SU-DHL-6 (cell line): ENCODE results near the gene RASA1.

ENCODE experiments used
- EZH2phosphoT487 ChIP-seq: fragments of 200-600 bp; sonication (generic), shearing (Covaris generic); conservative IDR thresholded peaks from 2 replicates; pipeline ENCODE4 v1.6.1; 2018; ENCODE audit warnings: mild to moderate bottlenecking, antibody characterized with exemption, low read length, moderate library complexity, mixed read lengths
- TF ChIP-seq, protein P1 (sequence below): fragments of 200-600 bp; sonication (generic); IDR thresholded peaks from one replicate; pipeline ENCODE4 v1.5.1; 2017; ENCODE audit warnings: antibody characterized with exemption, mild to moderate bottlenecking, low read length, moderate library complexity; ENCODE audit not compliant: insufficient read depth, poor library complexity, severe bottlenecking

GRCh38 chr5:87300176-87300575 is 32.5 kb downstream of the RASA1 start:
- TF ChIP-seq, protein P1, sequence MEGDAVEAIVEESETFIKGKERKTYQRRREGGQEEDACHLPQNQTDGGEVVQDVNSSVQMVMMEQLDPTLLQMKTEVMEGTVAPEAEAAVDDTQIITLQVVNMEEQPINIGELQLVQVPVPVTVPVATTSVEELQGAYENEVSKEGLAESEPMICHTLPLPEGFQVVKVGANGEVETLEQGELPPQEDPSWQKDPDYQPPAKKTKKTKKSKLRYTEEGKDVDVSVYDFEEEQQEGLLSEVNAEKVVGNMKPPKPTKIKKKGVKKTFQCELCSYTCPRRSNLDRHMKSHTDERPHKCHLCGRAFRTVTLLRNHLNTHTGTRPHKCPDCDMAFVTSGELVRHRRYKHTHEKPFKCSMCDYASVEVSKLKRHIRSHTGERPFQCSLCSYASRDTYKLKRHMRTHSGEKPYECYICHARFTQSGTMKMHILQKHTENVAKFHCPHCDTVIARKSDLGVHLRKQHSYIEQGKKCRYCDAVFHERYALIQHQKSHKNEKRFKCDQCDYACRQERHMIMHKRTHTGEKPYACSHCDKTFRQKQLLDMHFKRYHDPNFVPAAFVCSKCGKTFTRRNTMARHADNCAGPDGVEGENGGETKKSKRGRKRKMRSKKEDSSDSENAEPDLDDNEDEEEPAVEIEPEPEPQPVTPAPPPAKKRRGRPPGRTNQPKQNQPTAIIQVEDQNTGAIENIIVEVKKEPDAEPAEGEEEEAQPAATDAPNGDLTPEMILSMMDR = no peak
- TF ChIP-seq EZH2phosphoT487 = no peak
